HG03159 (cell line): ENCODE measurements around the gene SLC22A4.
A peak's percentile ranks its signal among the peaks of the same experiment; 100 is the strongest.

Experiments used
- ATAC-seq: cut with Tn5 transposase; IDR thresholded peaks from one replicate; pipeline ENCODE4 v1.9.1; 2021; ENCODE audit warnings: mild to moderate bottlenecking, moderate library complexity; ENCODE audit not compliant: unreplicated experiment

Gene SLC22A4

DNA sequence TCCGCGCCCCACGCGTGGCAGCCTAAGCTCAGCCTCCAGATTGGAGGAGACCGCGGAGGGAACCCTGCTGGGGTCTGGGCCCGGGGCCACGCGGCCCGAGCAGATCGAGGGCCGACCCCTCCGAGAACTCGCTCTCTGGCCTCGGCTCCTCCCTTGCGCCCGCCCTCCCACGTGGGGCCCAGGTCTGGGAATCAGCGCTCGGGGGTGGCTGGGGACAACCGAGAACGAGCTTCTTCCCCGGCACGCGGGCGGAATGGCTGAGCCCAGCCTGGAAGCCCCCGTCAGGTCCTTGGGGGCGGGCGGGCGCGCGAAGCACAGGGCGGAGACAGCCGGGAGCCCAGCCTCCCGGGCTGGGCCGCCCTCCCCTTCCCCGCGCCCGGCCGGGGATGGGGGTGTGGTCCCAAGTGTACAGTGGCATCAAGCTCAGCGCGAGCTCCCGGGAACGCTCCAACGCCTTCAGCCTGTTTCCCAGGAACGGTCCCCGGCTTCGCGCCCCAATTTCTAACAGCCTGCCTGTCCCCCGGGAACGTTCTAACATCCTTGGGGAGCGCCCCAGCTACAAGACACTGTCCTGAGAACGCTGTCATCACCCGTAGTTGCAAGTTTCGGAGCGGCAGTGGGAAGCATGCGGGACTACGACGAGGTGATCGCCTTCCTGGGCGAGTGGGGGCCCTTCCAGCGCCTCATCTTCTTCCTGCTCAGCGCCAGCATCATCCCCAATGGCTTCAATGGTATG is at the start of gene SLC22A4:
Gene SLC22A4, plus strand, starts transcription at position 403 of the 736 bp plus-strand sequence. Its CDS starts 223 bp downstream, at position 626.
- peak; percentile 63 for ATAC-seq

DNA sequence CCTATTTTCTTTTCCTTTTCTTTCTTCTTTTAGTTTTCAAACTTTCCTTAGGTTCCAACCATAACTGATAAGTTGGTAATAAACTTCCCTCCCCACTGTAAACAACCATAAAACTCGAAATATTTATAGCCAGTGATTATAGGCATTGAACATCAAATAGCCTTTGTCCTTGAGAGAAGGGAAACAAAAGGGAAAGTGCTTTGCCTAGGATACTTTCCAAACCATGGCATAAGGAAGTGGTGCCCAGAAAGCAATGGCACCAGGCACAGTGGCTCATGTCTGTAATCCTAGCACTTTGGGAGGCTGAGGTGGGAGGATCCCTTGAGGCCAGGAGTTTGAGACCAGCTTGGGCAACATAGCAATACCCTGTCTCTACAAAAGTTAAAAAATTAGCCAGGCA is 48.6 kb upstream of the SLC22A4 start:
- no peak for ATAC-seq

DNA sequence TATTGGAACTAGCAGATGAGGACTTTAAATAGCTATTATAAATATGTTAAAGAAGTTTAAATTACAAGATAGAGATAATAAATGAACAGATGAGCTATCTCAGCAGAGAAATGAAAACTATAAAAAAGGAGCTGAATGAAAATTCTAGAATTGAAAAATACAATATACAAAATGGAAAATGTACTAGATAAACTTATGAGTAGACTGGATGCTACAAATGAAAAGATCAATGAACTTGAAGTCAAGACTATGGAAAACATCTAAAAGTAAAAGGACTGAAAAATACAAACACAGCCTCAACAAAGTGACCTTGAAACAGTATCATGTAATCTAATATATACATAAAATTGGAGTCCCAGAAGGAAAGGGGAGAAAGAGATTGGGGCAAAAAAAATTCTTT is 47.4 kb upstream of the SLC22A4 start:
- no peak for ATAC-seq

DNA sequence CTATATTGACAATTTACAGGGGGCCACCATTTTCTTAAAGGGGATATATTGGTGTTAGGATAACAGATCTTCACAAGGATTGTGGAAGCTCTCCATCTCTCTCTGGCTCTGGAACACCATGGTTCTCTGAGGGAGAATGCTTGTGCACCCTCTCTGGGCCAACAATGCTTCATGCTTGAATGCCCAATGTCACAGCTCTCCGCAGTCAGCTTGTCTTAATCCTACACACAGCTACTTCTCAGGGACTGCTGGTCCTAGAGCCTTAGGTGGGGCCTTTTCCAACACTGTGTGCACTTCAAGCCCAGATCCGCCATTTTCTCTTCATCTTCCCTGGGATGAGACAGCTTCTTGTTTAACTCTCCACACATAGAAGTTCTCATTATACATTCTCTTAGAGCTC is 43.6 kb upstream of the SLC22A4 start:
- ATAC-seq, result no peak

DNA sequence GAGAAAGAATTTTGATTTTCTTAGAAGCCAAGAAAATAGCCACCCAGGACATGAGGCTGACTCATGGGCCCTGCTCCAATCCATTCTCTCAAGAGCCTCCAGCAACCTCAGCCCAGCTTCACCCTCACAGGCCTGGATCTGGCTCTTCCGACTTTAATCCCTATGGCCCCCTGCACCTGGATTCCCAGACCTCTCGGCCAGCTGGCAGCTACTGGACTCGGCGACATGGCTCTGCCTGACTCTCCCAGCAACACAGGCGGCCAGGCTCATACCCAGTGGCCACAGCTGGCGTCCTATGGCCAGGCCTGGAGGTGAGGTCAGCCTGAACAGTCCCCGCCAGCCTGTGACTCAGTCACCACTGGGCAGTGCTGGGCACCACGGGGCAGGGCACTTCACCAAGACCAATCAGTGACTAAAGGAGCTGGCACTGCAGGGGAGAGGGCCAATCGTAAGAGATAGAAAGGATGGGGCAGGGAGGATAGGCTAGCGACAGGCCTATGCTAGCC is 42.9 kb upstream of the SLC22A4 start:
- no peak for ATAC-seq

DNA sequence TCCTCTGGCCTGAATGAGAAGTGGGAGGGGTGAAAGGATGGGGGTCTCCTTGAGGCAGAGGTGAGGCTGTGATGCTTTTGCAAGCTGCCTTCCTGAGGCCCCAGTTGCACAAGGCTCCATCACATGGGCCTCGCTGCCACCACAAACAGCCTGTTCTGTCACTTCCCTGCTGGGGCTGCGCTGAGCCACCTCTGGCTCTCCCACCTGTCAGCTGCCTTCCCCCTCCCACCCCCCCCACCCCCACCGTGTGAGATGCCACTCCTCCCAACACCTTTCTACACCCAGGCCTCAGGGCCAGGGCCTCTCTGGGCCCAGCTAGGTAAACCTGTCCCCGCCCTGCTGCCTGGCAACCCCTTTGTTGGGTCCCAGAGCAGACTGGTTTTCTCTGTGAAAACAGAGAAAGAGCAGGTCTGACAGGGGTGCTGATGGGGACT is 41.2 kb upstream of the SLC22A4 start:
- no peak for ATAC-seq

DNA sequence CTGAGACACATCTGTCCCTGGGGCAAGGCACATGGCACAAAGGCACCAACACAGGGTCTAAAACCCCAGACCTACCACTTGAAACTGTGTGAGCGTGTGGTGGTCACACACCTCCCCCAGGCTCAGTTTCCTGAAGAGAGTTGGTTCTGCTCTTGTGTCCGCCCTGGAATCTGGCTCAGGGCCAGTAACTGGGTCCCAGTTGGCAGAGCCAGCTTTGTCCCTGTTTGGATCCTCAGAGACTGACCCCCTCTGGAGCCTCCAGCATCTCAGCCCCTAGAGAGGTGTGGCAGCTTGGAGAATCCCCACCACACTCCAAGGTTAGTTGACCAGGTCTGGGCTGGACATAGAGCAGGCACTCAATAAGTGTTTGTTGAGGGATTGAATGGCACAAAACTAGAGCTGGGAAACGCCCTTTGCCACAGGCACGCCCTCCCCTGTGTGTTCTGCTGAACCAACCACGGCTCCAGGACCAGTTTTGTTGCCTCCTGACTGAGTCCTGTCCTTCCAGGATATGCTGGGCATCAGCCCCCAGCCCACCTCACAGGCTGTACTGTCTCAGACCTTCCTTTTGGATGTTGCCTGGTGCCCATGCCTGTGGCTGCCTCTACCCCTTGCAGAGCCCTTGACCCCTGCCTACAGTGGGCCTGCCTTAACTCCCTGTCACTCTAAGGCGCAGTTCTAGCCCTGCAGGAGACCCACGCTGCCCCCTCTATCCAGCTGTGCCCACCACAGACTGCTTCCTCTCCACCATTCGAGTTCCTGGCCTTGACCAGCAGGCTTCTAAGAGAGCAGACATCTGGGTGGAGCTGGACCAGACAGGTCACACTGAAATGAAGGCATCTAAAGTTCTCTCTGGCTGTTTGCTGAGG is 40.5 kb upstream of the SLC22A4 start:
- ATAC-seq, result no peak

DNA sequence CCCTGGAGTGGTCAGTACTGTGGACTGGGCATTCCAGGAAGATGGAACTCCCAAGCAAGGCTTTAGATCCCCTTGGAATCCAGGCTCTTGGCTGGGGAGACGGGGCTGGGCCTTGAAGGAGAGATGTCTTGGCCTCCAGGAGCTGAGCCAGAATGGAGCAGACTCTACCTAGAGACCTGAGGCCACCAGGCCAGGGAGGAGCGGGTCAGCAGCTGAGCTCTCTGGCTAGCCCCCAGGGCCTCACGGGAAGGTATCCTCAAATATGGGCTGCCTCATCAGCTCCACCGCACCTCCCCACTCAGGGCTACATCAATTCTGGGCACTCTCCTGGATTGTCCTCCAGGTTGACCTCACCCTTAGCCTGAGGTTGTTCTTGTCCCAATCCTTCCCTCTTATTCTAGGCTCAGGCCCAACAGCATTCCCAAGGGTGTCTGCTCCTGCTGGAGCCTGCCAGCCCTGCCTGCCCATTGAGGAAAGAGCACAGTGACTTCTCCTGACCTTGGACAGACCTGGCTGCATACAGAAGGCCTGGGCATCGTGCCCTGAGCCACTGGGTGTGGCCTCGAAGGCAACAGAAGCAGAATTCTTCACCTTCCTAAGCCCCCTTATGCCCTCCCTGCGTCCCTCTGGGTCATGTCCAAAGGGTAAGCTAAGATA is 39.7 kb upstream of the SLC22A4 start:
- ATAC-seq, result no peak

DNA sequence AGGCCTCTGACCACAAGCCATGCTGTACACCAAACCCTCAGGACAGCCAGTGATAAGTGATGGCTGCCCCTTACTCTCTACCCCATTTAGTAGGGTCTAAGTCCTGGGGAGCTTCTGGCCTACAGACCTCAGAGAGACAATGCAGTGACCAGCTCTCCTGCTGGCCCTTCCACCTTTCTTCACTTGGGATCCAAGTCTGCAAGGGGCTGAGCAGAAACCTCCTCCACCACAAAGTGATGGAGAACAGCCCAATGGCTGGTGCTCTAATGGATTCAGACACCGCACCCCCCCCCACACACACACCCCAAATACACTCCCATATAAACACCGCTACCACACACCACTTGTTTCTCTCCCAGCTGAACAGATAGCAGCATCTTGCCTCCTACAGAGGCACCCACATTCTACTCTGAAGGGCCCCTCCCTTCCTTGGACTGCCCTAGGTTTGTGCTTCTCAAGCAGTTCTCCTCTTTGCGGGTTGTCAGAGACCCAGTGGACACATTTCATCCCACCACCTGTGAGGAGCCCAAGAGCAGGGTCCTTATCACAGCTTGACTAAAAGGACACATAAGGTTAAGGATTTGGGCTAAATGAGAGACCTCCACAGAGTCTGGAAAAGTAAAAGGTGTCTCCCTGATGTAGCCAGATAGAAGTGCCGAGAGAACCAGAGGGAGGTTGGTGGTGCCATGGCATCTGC is 38.0 kb upstream of the SLC22A4 start:
- ATAC-seq, result no peak

DNA sequence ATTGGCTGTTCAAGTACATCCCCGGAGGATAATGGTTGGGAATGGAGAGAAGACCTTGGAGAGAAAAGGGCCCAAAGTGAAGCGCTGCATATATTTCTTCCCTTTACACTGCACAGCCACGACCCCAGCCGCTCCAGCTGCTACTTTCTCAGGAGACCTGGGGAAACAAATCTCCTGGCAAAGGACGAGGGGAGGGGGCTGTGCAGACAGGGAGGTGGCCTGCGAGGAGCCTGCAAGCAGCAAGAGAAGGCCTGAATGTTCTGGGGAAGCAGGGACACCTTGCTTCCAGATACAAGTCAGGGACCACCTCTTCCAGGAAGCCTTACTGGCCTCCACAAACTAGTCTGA is 37.4 kb upstream of the SLC22A4 start:
- ATAC-seq, result no peak

DNA sequence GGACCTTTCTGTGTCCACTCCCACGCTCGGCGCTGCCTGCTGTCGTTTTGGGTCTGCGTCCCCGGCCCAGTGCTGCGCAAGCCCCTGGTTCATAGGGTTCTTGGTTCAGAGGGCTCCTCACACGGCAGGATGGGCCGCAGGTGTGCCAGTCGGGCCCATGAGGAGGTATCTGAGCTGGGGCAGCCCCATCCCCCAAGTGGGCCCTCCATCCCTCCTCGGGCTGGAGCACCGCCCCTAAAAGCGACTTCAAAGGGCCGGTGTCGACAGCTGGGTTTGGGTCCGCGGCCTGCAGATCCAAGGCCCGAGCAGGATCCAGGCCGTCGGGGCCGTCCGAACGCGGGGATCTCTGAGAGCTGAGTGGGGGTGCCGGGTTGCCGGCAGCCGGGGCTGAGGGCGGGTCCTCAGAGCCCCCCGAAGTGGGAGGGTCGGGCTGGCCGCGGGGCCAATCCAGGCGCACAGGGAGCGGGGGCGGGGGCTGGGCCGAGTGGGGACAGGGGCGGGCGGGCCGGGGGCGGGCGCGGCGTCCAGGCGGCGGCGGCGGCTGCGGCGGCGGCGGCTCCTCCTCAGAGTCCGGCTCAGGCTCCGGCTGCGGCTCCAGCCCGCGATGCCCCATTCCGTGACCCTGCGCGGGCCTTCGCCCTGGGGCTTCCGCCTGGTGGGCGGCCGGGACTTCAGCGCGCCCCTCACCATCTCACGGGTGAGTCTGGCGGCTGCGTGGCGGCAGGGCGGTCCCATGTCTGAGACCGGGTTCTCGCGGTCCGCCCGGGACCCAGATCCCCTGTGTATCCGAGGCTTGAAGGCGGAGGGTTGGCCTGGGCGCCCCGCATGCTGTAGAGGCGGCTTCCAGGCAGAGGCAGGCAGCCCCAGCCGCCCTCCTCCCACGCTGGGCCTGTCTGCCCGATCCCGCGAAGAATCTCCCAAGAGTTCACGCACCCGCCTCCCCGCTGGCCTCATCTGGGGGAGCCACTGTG is 36.8 kb upstream of the SLC22A4 start, which contains the start of gene PDLIM4:
Gene PDLIM4, plus strand, starts transcription at position 566 of the 971 bp plus-strand sequence. Its CDS starts 39 bp downstream, at position 605.
- no peak for ATAC-seq

DNA sequence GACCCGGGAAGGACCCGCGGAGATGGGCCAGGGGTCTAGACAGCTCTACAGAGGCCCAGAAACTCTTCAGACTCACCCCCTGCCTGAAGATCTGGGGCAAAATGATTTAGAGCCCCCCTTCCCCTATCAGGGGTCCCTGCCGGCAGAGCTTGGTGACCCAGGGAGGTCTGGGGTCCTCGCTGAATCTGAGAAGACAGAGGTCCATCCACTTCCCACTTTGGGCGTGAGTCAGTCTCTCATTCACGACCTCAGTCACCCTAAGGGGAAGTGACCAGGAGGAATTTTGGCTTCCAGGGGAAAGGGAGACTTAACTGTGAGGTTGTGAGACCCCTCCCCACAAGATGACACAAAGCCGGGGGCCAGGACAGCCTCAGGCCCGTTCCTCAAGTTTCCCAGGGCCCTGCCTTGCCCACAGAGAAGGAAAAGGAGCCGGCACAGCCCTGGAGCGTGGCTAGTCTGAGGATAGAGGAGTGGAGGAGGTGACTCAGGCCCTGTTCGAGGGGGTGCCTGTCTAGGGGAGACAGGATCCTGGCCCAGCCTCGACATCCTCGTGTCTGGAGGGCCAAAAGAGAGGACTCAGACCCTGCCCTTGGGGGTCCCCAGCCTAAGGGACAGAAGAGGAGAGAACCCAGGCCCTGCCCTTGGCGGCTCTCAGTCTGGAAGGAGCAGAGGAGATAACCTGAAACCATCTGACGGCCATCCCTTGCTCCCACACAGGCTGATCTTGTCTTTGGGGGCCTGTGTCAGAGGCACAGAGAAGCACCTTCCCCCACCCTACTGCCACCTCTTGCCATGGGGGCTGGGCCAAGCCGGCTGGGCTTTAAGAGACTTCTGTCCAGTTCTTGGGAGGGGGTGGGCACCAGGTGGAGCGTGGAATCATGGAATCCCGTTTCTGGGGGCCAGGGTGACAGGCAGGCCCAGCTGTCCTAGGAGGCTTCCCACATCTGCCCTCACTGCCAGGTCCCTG is 35.8 kb upstream of the SLC22A4 start:
- ATAC-seq, result no peak

DNA sequence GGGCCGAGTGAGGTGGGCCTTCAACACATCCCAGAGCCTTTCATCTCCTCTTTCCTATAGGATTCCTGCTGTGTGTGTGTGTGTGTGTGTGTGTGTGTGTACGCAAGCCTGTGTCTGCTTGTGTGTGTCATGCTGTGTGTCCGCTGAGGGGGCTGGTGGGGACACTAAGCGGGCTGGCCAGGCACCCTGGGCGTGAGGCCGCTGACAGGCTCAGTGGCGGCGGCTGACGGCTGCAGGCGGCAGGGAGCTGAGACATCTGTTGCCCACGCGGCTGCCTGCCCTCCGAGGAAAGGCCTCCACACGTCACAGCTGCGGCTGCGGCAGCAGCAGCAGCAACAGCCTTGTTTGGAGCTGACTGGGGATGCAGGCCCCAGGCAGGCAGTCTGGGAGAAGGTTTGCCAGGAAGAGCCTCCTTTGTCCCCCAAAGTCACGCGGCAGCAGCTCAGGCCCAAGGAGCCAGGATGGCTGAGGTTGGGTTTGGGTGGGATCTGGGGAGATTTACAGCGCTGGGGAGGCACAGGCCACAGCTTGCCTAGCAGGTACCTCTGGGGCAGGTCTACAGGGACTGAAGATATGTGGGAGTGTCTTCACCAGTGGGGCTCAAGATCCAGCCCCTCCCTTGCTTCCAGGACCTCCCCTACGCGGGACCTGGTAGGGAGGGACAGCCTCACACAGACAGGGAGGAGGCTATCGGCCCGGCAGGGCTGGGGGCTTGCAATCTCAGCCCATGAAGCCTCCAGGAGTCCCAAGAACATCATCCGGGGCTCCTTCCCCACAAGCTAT is 34.9 kb upstream of the SLC22A4 start:
- ATAC-seq, result no peak

DNA sequence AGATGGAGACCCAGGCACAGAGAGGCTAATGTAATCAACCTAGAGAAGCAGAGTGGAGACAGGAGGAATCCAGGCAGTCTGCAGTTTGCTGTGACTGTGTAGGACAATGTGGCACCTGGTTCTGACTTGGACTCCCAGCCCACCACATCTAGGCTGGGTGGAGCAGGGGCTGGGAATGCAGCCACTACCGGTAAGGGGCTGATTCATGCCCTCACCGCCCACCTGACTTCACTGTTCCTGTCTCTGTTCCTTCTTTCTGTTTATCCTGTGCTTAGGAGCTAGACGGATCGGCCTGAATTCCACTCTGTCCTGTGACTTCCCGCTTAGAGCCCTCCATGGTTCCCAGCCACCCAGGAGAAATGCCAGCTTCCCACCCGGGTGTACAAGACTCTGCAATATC is 34.1 kb upstream of the SLC22A4 start:
- no peak for ATAC-seq

DNA sequence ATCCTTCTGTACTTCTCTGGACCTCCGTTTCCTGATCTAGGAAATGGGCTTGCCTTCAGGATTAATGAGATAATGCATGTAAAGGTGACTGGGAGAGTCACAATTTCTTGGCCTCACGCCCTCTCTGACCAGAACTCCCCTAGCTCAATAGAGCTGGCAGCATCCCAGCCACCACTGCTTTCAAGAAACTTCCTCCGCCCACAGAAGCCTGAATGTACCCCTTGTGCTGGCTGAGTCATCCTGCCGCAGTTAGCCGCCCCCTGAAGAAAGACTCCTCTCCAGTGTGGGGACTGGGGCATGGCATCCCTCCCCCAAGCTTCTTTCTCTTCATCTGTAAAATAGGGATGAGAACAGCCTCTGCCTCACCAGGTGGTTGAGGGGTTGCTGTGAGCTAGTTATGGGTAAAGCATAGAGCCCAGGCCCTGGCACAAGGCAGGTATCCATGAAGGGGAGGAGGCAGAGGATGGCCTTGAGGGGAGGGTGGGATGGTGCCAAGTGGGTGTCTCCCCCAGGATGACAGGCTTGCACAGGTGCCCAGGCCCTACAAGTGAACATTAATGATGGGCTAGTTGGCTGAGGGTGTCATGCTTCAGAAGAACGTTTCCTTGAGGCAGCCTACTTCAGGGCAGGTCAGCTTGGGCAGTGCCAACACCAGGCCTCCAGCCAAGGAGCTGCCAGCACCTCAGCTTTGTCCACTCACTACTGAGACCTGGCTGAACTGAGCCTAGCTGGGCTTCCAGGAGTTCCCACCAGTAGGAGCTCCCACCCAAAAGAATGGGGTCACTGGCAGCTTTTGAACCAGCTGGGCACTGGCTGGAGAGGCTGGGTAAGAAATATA is 33.3 kb upstream of the SLC22A4 start:
- no peak for ATAC-seq

DNA sequence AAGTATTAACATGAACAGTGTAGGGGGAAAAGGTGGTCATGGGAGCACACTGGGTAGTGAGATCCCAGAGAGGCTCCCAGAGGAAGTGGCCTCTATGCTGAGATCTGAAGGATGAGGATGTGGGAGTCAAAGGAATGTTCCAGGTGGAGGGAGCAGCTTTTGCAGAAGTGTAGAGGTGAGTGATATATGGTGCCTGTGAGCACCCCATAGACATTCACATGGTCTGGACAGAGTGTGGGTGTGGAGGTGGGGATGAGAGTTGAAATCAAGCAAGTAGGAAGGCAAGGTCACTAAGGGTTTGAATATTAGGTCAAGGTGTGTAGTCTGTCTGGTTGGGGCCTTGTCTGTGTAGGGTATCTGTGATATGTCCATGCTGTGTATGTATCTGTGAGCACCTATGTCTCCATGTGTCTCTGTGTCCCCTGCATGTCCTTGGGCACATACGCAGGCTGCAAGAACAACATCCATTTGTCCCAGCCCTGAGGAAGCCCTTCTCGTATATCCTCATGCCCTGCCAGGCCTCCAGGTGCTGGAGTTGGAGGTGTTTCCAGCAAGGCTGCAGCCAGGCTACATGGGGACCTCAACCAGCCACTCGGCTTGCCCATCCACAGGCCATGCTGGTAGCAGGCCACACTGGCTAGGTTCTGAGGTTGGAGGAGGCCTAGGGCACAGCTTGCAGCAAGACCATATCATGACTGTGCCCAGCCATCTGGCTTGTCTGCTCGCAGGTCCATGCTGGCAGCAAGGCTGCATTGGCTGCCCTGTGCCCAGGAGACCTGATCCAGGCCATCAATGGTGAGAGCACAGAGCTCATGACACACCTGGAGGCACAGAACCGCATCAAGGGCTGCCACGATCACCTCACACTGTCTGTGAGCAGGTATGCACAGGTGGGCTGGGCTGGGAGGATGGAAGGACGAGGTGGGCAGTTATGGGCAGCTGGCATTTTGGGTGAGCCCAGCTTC is 32.0 kb upstream of the SLC22A4 start:
- ATAC-seq, result no peak
